IMR-90 (cell line): ENCODE measurements around the gene PKD1. TPM values are rescaled to one million over a fixed set of nuclear protein-coding genes. Genes with fewer than 3 reads are reported as not detected.

ENCODE experiments used
- ATAC-seq: fragments of 200-7000 bp; cut with Tn5 transposase; 2 replicates; pipeline ENCODE4 v1.9.1; 2020; ENCODE audit warnings: low read depth, mild to moderate bottlenecking, moderate library complexity
- BruUV-seq: library from RNA; stranded (reverse); fragments of 400-500 nt; replicated peaks from 2 replicates; lab custom pipeline; 2021; lab: Mats Ljungman, UMichigan
- CTCF ChIA-PET: fragments of 300-600 bp; formaldehyde crosslinking; extraction: SDS; loops from one replicate; lab custom pipeline; 2021; ENCODE audit warnings: antibody characterized with exemption; lab: Yijun Ruan, JAX
- POLR2A ChIA-PET: fragments of 300-600 bp; sonication (Branson Sonifier 250); formaldehyde crosslinking; loops from one replicate; lab custom pipeline; 2022; ENCODE audit warnings: antibody characterized with exemption; ENCODE audit not compliant: unreplicated experiment; lab: Charles Lee
- DNase-seq: peaks from one replicate; pipeline ENCODE4 v3.0.0; 2013
- H2AFZ ChIP-seq: replicated peaks from 2 replicates; pipeline ENCODE3; 2013; ENCODE audit warnings: low read length, mild to moderate bottlenecking; ENCODE audit not compliant: poor library complexity
- H2AK5ac ChIP-seq: 2 replicates; pipeline ENCODE4 v1.6.1; 2013; ENCODE audit warnings: low read depth, low read length, inconsistent platforms
- H2AK9ac ChIP-seq: replicated peaks from 2 replicates; pipeline ENCODE3; 2013; ENCODE audit warnings: mild to moderate bottlenecking, low read depth, low read length, moderate library complexity; ENCODE audit not compliant: poor library complexity
- H2BK120ac ChIP-seq: 2 replicates; pipeline ENCODE4 v1.6.1; 2013; ENCODE audit warnings: low read depth, low read length, inconsistent platforms
- H2BK15ac ChIP-seq: 3 replicates; pipeline ENCODE4 v1.6.1; 2013; ENCODE audit warnings: low read depth, low read length, inconsistent platforms
- H2BK20ac ChIP-seq: 2 replicates; pipeline ENCODE4 v1.6.1; 2013; ENCODE audit warnings: low read depth, mild to moderate bottlenecking, inconsistent platforms, low read length, moderate library complexity
- H2BK5ac ChIP-seq: 2 replicates; pipeline ENCODE4 v1.6.1; 2013; ENCODE audit warnings: mild to moderate bottlenecking, low read depth, low read length, inconsistent platforms; ENCODE audit not compliant: poor library complexity, severe bottlenecking
- H3K14ac ChIP-seq: replicated peaks from 2 replicates; pipeline ENCODE4 v1.6.1; 2013; ENCODE audit warnings: low read depth, low read length, inconsistent platforms
- H3K18ac ChIP-seq: 2 replicates; pipeline ENCODE4 v1.6.1; 2013; ENCODE audit warnings: low read depth, low read length, control low read depth
- H3K23ac ChIP-seq: 2 replicates; pipeline ENCODE4 v1.6.1; 2013; ENCODE audit warnings: low read depth, low read length, inconsistent platforms
- H3K27ac ChIP-seq: 2 replicates; pipeline ENCODE4 v1.5.1; 2013; ENCODE audit warnings: mild to moderate bottlenecking, control low read depth, low read length; ENCODE audit not compliant: insufficient read depth
- H3K27me3 ChIP-seq: 2 replicates; pipeline ENCODE4 v1.6.1; 2013; ENCODE audit warnings: low read length; ENCODE audit not compliant: control insufficient read depth, insufficient read depth
- H3K36me3 ChIP-seq: 2 replicates; pipeline ENCODE4 v1.6.1; 2013; ENCODE audit warnings: low read length, mixed read lengths; ENCODE audit not compliant: control insufficient read depth, insufficient read depth
- H3K4ac ChIP-seq: 2 replicates; pipeline ENCODE4 v1.6.1; 2013; ENCODE audit warnings: low read depth, low read length, inconsistent platforms
- H3K4me1 ChIP-seq: 2 replicates; pipeline ENCODE4 v1.6.1; 2013; ENCODE audit warnings: low read length, mixed read lengths; ENCODE audit not compliant: control insufficient read depth, insufficient read depth
- H3K4me2 ChIP-seq: 2 replicates; pipeline ENCODE4 v1.6.1; 2013; ENCODE audit warnings: low read depth, mild to moderate bottlenecking, control low read depth, low read length, moderate library complexity
- H3K4me3 ChIP-seq: 2 replicates; pipeline ENCODE4 v1.5.1; 2013; ENCODE audit warnings: low read depth, mild to moderate bottlenecking, control low read depth, low read length, moderate library complexity; ENCODE audit not compliant: insufficient read depth
- H3K56ac ChIP-seq: 2 replicates; pipeline ENCODE4 v1.6.1; 2013; ENCODE audit warnings: low read length, inconsistent platforms; ENCODE audit not compliant: insufficient read depth; ENCODE audit errors: extremely low read depth
- H3K79me1 ChIP-seq, 2 experiments: 2 replicates each; pipeline ENCODE4 v1.6.1; 2013; ENCODE audit warnings: low read length in 2 of 2, inconsistent platforms in 1 of 2, low read depth in 1 of 2
- H3K9ac ChIP-seq: 2 replicates; pipeline ENCODE4 v1.6.1; 2013; ENCODE audit warnings: low read depth, low read length, control low read depth
- H3K9me1 ChIP-seq: 2 replicates; pipeline ENCODE4 v1.6.1; 2013; ENCODE audit warnings: low read length, inconsistent platforms; ENCODE audit not compliant: insufficient read depth
- H3K9me3 ChIP-seq: 2 replicates; pipeline ENCODE4 v1.6.1; 2013; ENCODE audit warnings: low read length; ENCODE audit not compliant: control insufficient read depth, insufficient read depth
- H4K20me1 ChIP-seq: 2 replicates; pipeline ENCODE4 v1.6.1; 2013; ENCODE audit warnings: low read length, inconsistent platforms; ENCODE audit not compliant: insufficient read depth
- H4K5ac ChIP-seq: 2 replicates; pipeline ENCODE4 v1.6.1; 2013; ENCODE audit warnings: mild to moderate bottlenecking, low read depth, low read length, control low read depth
- H4K8ac ChIP-seq, 2 experiments: 2 replicates each; pipeline ENCODE4 v1.6.1; 2013; ENCODE audit warnings: low read depth in 2 of 2, low read length in 2 of 2, control low read depth in 1 of 2, inconsistent platforms in 1 of 2
- H4K91ac ChIP-seq: 2 replicates; pipeline ENCODE4 v1.6.1; 2013; ENCODE audit warnings: low read depth, low read length, inconsistent platforms; ENCODE audit not compliant: insufficient read depth
- FOS ChIP-seq: fragments of 150-350 bp; IDR thresholded peaks from 2 replicates; pipeline ENCODE4 v1.6.1; 2016; ENCODE audit warnings: low read depth, low read length
- MAZ ChIP-seq: IDR thresholded peaks from 2 replicates; pipeline ENCODE4 v1.6.1; 2012; ENCODE audit warnings: low read depth, mild to moderate bottlenecking, low read length, improper control_type of control experiment, moderate library complexity, borderline replicate concordance
- NFE2L2 ChIP-seq: fragments of 150-350 bp; IDR thresholded peaks from 2 replicates; pipeline ENCODE4 v1.6.1; 2016; ENCODE audit warnings: low read depth, mild to moderate bottlenecking, low read length
- POLR2A ChIP-seq: IDR thresholded peaks from 2 replicates; pipeline ENCODE4 v1.6.1; 2012; ENCODE audit warnings: mild to moderate bottlenecking, low read depth, low read length
- RAD21 ChIP-seq: IDR thresholded peaks from 2 replicates; pipeline ENCODE4 v1.6.1; 2012; ENCODE audit warnings: low read length, improper control_type of control experiment
- RCOR1 ChIP-seq: IDR thresholded peaks from 2 replicates; pipeline ENCODE4 v1.6.1; 2012; ENCODE audit warnings: mild to moderate bottlenecking, low read length, improper control_type of control experiment; ENCODE audit not compliant: insufficient replicate concordance
- SMC3 ChIP-seq: fragments of 150-350 bp; IDR thresholded peaks from 2 replicates; pipeline ENCODE4 v1.6.1; 2016; ENCODE audit warnings: low read depth, mild to moderate bottlenecking, antibody characterized with exemption, low read length, moderate library complexity
- USF2 ChIP-seq: fragments of 150-350 bp; IDR thresholded peaks from 2 replicates; pipeline ENCODE4 v1.6.1; 2017; ENCODE audit warnings: mild to moderate bottlenecking, antibody characterized with exemption, low read length, low read depth
- WGBS, 2 experiments: methylation state at CpG; one replicate each; pipeline versions ENCODE4 v1.1.5 to v1.1.7; 2013; ENCODE audit warnings: missing lambda C conversion rate in 2 of 2; ENCODE audit not compliant: insufficient read length in 1 of 2; ENCODE audit errors: extremely low coverage in 2 of 2; 5-methylcytosine and 5-hydroxymethylcytosine counted together
- dilution Hi-C: fragments of 300-500 bp; cut with HindIII; formaldehyde crosslinking; loops from one replicate; pipeline ENCODE4 v1.14.3; 2018; ENCODE audit warnings: low sequenced_read_pairs; ENCODE audit not compliant: unreplicated experiment
- in situ Hi-C: fragments of 300-500 bp; cut with MboI; formaldehyde crosslinking; loops from 3 replicates; pipeline ENCODE4 v1.14.3; 2019; ENCODE audit warnings: low sequenced_read_pairs, inconsistent platforms, mixed read lengths
- intact Hi-C: fragments of 100-400 bp; cut with micrococcal nuclease; formaldehyde crosslinking; loops from 2 replicates; pipeline ENCODE4 v1.10.0; 2022
- polyA plus RNA-seq, 3 experiments: library from polyadenylated mRNA; depleted of rRNA; stranded (reverse); fragments of >200 nt; gene quantifications; 2 replicates each; pipeline ENCODE4 v1.2.3, GENCODE V29; 2012; ENCODE audit warnings: low replicate concordance in 1 of 3
- total RNA-seq: library from RNA; depleted of rRNA; stranded (reverse); fragments of >200 nt; gene quantifications from 2 replicates; pipeline ENCODE4 v1.2.3, GENCODE V29; 2012

The PKD1 gene
- total and polyA plus RNA-seq, 2 of the 4 experiments (the other 2 are of a cell fraction): 7.9 to 97.3 TPM

DNA sequence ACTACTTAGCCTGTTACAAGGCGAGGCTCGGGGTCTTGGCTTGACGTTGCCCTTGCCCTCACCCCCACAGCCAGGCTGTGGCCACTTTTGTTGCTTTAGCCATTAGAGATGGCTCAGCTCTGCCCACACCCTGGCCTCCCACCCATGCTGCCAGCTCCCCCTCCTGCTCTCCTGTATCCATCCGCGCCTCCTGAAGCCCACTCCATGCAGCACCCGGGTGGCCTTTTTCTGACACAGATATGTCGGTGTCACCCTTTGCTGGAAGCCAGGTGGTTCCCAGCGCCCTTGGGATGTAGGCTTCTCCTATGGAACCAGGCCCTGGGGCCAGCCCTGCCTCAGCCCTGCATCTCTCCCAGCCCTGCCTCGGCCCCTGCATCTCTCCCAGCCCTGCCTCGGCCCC lies 78.3 kb downstream of the PKD1 start:
- Histone ChIP-seq H4K5ac (no peak overlapping the region), H3K9ac (no peak overlapping the region), H2BK120ac (no peak overlapping the region), H2AK5ac (no peak overlapping the region), H4K8ac (no peak overlapping the region), H3K23ac (no peak overlapping the region), H2AFZ (no peak overlapping the region), H3K79me1 (peaks cover under 1 to 24% of the 10 kb centered on the region in 2 experiments; a peak in 3 of 4 replicates), H2BK15ac (no peak overlapping the region), H2BK5ac (no peak overlapping the region), H3K18ac (no peak overlapping the region), H4K20me1 (no peaks in the 10 kb centered on the region; the same call in 1 of the 2 replicates), H3K4me2 (no peak overlapping the region), H3K36me3 (peaks cover 63% of the 10 kb centered on the region), H3K14ac (no peak overlapping the region), H3K9me3 (no peaks in the 10 kb centered on the region), H3K56ac (no peak overlapping the region), H3K27ac (no peak overlapping the region), H3K4me1 (no peaks in the 10 kb centered on the region), H2AK9ac (no peak overlapping the region), H4K91ac (no peak overlapping the region), H3K4ac (no peak overlapping the region), H3K4me3 (no peak overlapping the region), H2BK20ac (no peak overlapping the region), H3K27me3 (no peaks in the 10 kb centered on the region), H3K9me1 (no peaks in the 10 kb centered on the region)
- CTCF ChIA-PET: no interaction called here
- in situ Hi-C loops (no loop called here), intact Hi-C loops (no loop called here), dilution Hi-C loops (no loop called here)
- POLR2A ChIA-PET: no interaction called here
- BruUV-seq: no TSS peak
- ATAC-seq (no peak), DNase-seq (no peak)
- 94% methylated on average over 7 of the region's 10 CpGs; no CpG with 5 or more reads in 1 of the 2 experiments for WGBS, 2 experiments
- TF ChIP-seq USF2 (no peak), SMC3 (no peak), POLR2A (no peak), MAZ (no peak), RAD21 (no peak), FOS (no peak), RCOR1 (no peak), NFE2L2 (no peak)
